Measurements from ENCODE around the gene TYMP.

DNA sequence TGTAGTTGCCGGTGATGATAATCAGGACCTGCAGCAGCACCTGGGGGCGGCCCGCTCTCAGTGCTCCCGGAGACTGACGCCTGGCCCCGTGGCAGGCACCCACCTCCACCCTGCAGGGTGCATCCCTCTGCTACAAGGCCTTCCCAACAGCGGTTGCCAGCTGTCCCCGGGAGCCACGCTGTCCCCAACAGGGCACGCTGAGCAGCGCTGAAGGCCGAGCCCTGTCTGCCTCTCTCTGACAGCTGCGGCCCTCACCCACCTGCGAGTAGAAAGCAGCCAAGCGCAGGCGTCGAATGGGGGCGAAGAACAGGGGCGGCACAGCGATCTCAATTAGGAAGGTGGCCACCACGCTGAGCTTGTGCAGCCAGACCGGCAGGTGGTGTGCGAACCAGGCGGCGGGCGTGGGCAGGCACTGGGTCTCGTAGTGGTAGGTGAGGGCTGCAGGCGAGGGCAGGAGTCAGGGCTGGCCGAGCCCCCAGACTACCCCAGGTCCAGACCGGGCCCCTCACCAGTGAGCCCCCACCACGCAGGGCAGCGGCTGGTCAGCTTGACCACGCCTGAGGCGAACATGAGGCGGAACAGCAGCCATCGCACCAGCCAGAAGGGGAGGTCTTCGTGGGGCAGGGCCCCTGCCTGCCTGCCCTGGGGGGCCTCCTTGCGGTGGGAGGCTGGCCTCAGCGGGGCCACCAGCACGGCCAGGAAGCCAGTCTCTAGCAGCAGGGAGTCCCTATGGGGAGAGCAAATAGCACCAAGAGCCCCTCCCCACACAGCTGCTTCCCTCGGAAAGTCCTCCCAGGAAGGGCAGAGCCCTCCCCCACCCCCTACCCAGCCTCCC, 23.8 kb downstream of the TYMP start:
- TF ChIP-seq POLR2A (IDR thresholded peaks at IDR 0.05; ENCODE audit: low read depth, low read length) (no peak), POLR2AphosphoS5 (IDR thresholded peaks at IDR 0.05; ENCODE audit: low read depth, low read length) (no peak)

Measured in GM12892 (cell line).